ENCODE data around the gene PPIA.

The PPIA gene

DNA sequence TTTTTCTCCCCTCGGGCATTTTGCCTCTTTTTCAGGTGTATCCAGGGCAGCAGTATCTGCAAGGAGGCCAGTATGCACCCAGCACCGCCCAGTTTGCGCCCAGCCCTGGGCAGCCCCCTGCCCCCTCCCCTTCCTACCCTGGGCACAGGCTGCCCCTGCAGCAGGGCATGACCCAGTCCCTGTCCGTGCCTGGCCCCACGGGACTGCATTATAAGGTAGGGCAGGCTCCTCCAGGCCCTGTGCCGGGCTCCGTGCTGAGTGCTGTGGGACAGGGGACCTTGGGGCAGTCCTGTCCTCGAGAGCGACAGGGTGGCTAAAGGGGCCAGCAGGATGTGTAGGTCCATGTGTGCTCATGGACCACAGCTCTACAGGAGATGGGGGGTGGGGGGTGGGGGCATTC is 37.2 kb upstream of the PPIA start:
- Mint-ChIP-seq H3K4me3 (no peak overlapping the region), H3K36me3 (ENCODE audit: low read depth) (peaks cover 26% of the 10 kb centered on the region), H3K27ac (no peak overlapping the region), H3K4me1 (ENCODE audit: low read depth) (no peaks in the 10 kb centered on the region), H3K9me3 (no peaks in the 10 kb centered on the region), H3K27me3 (ENCODE audit: low read depth) (no peaks in the 10 kb centered on the region)

DNA sequence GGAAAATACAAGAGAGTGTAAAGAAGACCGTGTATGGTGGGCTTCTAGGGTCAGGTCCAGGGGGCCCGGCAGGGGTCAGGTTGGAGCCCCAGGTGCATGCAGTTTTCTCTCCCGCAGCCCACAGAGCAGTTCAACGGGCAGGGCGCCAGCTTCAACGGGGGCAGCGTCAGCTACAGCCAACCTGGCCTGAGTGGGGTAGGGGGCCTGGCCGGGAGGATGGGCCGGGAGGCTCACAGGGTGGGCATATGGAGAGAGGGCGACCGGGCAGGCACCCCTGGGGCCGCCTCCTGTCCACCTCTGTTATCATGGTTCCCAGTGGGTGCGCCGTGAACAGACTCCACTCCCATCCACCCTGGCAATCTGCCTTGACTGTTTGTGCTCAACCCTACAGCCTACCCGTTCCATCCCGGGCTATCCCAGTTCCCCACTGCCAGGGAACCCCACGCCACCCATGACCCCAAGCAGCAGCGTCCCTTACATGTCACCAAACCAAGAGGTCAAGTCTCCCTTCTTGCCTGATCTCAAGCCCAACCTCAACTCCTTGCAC is 36.4 kb upstream of the PPIA start:
- peaks cover 30% of the 10 kb centered on the region for H3K36me3 Mint-ChIP-seq (ENCODE audit: low read depth)
- H3K27ac Mint-ChIP-seq, result no peak overlapping the region
- no peak overlapping the region for H3K4me3 Mint-ChIP-seq
- H3K4me1 Mint-ChIP-seq (ENCODE audit: low read depth), result no peaks in the 10 kb centered on the region
- no peaks in the 10 kb centered on the region for H3K9me3 Mint-ChIP-seq
- no peaks in the 10 kb centered on the region for H3K27me3 Mint-ChIP-seq (ENCODE audit: low read depth)

DNA sequence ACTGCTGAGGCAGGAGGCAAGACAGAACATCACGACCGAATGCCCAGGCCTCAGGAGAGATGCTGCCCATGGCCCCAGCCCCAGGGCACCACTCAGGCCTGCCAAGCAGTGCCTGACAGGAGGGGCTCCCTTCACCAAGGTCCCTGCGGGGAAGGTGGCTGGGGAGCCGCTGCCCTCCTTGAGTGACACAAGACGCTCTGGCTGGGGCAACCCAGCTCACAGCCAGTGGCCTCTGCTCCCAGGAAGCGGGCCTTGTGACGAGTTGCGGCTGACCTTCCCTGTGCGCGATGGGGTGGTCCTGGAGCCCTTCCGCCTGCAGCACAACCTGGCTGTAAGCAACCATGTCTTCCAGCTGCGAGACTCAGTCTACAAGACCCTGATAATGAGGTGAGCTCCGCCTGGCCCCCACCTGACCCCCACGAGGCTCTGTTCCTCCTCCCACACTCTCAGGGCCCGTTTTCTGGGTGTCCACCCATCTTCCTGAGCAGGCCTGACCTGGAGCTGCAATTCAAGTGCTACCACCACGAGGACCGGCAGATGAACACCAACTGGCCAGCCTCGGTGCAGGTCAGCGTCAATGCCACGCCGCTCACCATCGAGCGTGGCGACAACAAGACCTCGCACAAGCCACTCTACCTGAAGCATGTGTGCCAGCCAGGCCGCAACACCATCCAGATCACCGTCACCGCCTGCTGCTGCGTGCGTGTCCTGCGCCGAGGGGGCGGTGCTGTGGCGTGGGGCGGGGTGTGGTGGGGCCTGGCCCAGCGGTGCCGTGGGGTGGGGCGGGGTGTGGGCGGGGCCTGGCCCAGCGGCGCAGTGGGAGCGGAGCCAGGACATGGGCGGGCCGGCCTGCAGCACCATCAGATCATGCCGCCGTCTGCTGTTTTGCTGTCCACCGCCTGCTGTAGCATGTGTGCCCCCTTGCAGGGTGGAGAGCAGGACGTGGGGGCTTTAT is 35.0 kb upstream of the PPIA start:
- no peaks in the 10 kb centered on the region for H3K4me1 Mint-ChIP-seq (ENCODE audit: low read depth)
- H3K27ac Mint-ChIP-seq, result no peak overlapping the region
- no peak overlapping the region for H3K4me3 Mint-ChIP-seq
- no peaks in the 10 kb centered on the region for H3K9me3 Mint-ChIP-seq
- H3K36me3 Mint-ChIP-seq (ENCODE audit: low read depth), result peaks cover 34% of the 10 kb centered on the region
- no peaks in the 10 kb centered on the region for H3K27me3 Mint-ChIP-seq (ENCODE audit: low read depth)

DNA sequence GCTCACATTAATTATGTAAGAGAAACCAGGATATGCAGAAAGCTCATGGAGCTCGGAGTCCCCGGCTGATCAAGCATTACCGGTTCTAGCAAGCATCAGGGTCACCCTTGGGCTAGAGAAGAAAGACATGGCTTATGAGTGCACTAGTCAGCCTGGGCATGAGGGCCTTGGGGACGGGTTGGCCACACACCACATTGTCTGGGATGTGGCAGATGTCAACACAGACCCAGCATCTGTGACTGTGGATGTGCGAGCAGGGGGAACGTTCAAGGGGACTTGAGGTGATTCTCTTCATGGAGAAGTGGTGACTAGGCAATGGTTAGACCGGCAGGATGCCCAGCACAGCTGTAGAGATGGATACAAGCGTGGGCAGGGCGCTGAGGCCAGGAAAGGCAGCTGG is 34.2 kb upstream of the PPIA start:
- H3K27ac Mint-ChIP-seq, result no peak overlapping the region
- H3K4me3 Mint-ChIP-seq, result no peak overlapping the region
- H3K4me1 Mint-ChIP-seq (ENCODE audit: low read depth), result peaks cover 2% of the 10 kb centered on the region
- no peaks in the 10 kb centered on the region for H3K9me3 Mint-ChIP-seq
- H3K27me3 Mint-ChIP-seq (ENCODE audit: low read depth), result no peaks in the 10 kb centered on the region
- peaks cover 38% of the 10 kb centered on the region for H3K36me3 Mint-ChIP-seq (ENCODE audit: low read depth)

DNA sequence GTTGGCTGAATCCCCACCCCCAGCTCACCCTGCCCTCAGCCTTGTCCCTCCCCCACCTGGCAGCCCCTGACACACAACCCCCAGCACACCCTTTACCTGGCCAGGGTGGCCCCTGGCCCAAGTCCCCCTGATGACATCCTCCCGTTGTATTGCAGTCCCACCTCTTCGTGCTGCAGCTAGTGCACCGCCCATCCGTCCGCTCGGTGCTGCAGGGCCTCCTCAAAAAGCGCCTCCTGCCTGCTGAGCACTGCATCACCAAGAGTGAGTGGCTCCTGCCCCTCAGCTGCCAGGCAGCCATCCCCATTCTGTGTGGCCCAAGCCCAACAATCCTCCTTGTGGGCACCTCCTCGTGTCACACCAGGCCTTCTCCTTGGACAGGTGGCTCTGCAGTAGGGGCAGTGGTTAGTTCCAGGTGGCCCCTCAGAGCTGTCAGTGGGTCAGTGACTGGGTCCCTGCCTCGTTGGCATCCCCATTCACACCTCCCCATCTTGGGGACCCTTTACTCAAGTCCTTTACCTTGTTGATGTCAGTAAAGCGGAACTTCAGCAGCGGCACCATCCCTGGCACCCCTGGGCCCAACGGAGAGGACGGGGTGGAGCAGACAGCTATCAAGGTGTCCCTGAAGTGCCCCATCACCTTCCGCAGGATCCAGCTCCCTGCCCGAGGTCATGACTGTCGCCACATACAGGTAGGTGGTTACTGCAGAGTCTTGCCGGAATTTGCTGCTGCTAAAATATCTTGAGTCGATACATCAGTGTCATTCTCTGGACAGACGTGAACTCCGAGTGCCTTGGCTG is 33.6 kb upstream of the PPIA start:
- Mint-ChIP-seq H3K4me1 (ENCODE audit: low read depth) (peaks cover 5% of the 10 kb centered on the region), H3K4me3 (no peak overlapping the region), H3K27ac (no peak overlapping the region), H3K27me3 (ENCODE audit: low read depth) (no peaks in the 10 kb centered on the region), H3K9me3 (no peaks in the 10 kb centered on the region), H3K36me3 (ENCODE audit: low read depth) (peaks cover 40% of the 10 kb centered on the region)

DNA sequence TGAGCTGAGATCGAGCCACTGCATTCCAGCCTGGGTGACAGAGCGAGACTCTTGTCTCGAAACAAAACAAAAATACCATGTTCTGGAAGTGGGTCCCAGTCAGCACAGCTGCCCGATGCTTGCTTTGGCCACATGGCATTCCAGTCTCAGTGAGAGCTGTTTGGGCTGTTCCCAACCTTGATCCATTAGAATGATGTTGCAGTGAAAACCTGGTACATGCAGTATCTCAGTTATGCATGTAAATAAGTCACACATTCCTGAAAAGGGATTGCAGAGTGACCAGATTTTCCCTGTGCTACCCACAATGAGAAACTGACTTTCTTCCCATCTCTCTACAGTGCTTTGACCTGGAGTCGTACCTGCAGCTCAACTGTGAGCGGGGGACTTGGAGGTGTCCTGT is 32.4 kb upstream of the PPIA start:
- Mint-ChIP-seq H3K9me3 (no peaks in the 10 kb centered on the region), H3K36me3 (ENCODE audit: low read depth) (peaks cover 45% of the 10 kb centered on the region), H3K27ac (no peak overlapping the region), H3K27me3 (ENCODE audit: low read depth) (no peaks in the 10 kb centered on the region), H3K4me3 (no peak overlapping the region), H3K4me1 (ENCODE audit: low read depth) (peaks cover 15% of the 10 kb centered on the region)

DNA sequence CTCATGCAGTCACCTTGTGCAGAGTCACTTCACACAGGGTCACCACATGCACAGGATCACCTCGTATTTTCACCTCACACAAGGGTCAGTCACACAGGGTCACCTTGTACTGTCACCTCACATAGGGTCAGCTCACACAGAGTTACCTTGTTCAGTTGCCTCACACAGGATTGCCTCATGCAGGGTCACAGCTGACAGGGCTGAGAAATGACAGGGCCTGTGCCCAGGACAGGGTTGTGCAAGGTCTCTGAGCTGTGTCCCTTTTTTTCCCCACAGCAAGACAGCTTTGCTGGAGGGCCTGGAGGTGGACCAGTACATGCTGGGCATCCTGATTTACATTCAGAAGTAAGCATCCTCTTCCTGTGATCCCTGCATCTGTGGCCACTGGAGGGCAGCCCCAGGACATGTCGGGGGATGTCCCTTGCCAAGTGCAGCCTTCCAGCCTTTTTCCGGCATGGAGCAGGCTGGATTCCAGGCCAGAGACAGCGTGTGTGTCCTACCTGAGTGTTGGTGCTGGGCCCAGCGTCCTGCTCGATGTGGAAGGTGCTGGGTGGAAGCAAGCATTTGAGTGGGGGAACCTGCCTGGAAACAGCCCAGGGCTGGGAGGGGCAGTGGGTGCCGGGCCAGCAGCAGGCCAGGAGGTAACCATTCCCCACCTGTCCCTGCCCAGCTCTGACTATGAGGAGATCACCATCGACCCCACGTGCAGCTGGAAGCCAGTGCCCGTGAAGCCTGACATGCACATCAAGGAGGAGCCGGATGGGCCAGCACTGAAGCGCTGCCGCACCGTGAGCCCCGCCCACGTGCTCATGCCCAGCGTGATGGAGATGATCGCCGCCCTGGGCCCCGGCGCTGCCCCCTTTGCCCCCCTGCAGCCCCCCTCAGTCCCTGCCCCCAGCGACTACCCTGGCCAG is 31.6 kb upstream of the PPIA start:
- no peak overlapping the region for H3K27ac Mint-ChIP-seq
- no peaks in the 10 kb centered on the region for H3K27me3 Mint-ChIP-seq (ENCODE audit: low read depth)
- peaks cover 21% of the 10 kb centered on the region for H3K4me1 Mint-ChIP-seq (ENCODE audit: low read depth)
- H3K4me3 Mint-ChIP-seq, result no peak overlapping the region
- peaks cover 48% of the 10 kb centered on the region for H3K36me3 Mint-ChIP-seq (ENCODE audit: low read depth)
- no peaks in the 10 kb centered on the region for H3K9me3 Mint-ChIP-seq

DNA sequence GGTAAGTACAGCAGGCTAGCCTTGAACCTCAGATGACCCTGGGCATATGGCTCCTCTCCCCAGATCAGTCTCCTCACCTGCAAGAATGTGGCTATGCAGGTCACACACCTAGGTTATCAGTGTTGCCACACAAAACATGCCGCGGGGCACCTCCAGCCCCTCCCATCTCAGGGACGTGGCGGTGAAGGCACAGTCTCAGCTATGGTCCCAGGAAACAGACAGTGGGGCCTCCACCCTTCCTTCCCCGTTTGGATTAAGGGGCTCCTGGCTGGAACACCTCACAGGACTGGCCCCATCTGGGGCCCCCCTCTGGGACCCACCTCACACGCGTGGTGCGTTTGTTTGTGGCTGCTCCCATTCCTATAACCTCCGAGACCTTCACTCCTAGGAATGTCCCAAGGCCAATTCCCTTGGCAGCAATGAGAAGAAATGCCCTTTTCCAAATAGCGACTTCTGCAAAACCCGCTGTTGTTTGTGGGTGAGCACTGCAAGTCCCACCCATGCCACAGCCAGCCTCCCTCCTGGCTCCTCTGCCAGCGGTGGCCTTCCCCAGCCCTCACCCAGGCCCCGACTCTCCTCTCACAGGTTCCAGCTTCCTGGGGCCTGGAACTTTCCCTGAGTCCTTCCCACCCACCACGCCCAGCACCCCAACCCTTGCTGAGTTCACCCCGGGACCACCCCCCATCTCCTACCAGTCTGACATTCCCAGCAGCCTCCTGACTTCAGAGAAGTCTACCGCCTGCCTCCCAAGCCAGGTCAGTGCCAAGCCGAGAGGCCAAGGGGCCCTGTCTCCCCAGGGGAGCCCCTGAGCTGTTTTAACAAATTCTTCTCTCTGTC is 30.7 kb upstream of the PPIA start:
- no peak overlapping the region for H3K4me3 Mint-ChIP-seq
- peak overlapping the region; percentile 59 for H3K27ac Mint-ChIP-seq
- no peaks in the 10 kb centered on the region for H3K27me3 Mint-ChIP-seq (ENCODE audit: low read depth)
- H3K4me1 Mint-ChIP-seq (ENCODE audit: low read depth), result peaks cover 24% of the 10 kb centered on the region
- peaks cover 48% of the 10 kb centered on the region for H3K36me3 Mint-ChIP-seq (ENCODE audit: low read depth)
- H3K9me3 Mint-ChIP-seq, result no peaks in the 10 kb centered on the region

DNA sequence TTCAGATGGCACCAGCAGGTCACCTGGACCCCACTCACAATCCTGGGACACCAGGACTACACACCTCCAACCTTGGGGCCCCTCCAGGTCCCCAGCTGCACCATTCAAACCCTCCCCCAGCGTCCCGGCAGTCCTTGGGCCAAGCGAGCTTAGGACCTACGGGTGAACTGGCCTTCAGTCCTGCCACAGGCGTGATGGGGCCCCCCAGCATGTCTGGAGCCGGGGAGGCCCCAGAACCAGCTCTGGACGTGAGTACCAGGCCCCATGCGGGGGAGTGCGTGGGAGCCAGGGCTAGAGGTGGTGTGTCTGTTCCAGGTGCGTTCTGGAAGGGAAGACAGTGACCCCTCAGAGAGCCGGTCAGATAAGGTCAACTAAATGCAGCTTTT is 30.1 kb upstream of the PPIA start:
- Mint-ChIP-seq H3K27ac (peak overlapping the region; percentile 59), H3K4me1 (ENCODE audit: low read depth) (peaks cover 27% of the 10 kb centered on the region), H3K4me3 (no peak overlapping the region), H3K36me3 (ENCODE audit: low read depth) (peaks cover 47% of the 10 kb centered on the region), H3K9me3 (no peaks in the 10 kb centered on the region), H3K27me3 (ENCODE audit: low read depth) (no peaks in the 10 kb centered on the region)

DNA sequence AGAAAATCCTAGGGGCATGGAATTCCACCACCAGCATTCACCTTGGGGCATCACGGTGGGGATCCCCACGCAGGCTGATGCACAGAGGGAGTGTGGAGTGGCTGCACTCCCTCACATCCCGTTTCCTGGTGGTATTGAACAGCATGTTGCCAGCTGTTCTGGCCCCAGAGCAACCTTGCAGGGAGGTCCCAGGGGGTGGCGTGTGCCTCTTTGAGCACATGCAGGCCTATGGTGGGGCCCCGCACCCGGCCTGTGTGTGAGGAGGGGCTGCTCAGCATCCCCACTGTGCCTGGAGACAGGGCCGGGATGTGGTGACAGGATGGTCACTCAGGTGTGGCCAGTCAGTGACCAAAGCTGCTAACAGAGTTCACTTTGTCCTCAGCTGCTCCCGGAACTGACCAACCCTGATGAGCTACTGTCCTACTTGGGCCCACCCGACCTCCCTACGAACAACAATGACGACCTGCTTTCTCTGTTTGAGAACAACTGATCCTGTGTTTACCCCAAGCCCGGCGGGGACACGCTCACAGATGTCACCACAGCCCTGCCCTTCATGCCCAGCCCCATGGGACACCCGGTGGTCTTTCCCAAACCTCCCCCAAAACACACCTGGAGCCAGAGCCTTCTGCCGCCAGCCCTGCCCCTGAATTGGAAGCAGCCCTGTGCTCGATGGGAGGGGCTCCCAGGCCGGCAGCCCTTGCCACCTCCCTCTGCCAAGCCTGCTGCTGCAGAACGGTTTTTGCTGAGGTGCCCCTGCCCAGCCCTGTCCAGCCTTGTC is 29.2 kb upstream of the PPIA start:
- Mint-ChIP-seq H3K4me1 (ENCODE audit: low read depth) (peaks cover 29% of the 10 kb centered on the region), H3K27me3 (ENCODE audit: low read depth) (no peaks in the 10 kb centered on the region), H3K36me3 (ENCODE audit: low read depth) (peaks cover 39% of the 10 kb centered on the region), H3K4me3 (no peak overlapping the region), H3K9me3 (no peaks in the 10 kb centered on the region), H3K27ac (no peak overlapping the region)

DNA sequence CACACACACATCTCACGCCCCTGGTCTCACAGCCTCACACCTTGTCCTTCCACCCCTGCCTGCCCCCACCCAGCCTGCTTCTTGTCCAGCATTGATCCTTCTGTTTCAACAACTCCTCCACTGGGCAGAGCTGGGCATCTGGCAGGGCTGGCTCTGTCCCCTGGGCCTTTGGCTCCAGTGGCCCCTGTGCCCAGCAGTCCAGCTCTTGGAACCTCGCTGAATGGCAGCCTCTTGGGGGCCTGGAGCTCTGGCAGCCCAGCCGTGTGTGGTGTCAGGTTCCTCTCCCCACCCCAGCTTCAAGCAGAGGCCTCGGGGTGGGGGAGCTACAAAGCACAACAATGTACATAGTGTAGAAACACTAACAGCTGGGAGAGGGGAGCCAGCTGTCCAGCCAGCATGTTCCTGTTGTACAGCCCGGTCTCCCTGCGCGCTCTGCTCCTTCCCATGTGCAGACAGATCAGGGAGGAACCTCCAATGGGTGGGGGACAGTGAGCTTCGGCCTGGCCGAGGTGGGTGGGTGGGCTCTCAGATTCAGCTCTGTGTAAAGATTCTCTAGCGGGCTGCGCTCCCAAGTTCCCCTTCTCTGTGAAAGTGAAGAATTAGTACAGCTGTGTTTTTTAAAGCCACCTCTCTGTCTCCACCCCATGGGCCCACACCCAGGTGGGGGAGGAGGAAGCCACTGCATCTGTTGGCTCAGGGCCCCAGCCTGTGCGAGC is 28.4 kb upstream of the PPIA start:
- Mint-ChIP-seq H3K9me3 (no peaks in the 10 kb centered on the region), H3K4me1 (ENCODE audit: low read depth) (peaks cover 29% of the 10 kb centered on the region), H3K4me3 (no peak overlapping the region), H3K27ac (peak overlapping the region; percentile 72), H3K27me3 (ENCODE audit: low read depth) (no peaks in the 10 kb centered on the region), H3K36me3 (ENCODE audit: low read depth) (peaks cover 34% of the 10 kb centered on the region)

DNA sequence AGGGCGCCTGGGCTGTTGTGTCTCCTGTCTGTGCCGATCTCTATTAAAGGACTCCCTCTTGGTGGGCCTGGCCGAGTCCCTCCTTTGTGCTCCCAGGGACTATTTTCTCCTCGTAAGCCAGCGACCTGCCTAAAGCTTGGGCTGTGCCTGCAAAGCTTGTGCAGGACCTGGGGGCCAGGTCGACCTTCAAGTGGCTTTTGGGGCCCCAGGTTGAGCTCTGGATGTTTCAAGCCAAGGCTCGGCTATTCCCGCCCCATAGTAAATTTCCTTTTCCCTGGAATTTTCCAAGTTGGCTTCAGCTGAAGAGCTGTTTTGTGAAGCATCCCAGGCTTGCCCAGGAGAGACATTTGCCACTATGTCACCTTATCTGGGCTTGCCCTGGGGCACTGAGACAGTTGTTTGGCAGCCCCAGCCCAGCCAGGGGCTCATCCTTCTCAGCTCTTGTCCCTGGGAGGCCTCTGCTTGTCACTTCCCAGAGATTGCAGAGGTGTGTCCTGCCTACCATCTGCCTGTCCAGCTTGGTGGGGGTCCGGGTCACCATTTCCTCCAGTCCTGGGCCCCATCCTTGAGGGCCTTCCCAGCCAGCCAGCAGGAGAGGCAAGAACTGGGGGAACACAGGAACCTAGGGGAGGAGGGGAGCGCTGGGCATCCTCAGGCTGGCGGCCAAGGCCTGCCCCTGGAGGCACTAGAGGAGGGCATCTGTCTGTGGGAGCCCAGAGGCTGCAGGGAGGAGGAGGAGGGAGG is 27.7 kb upstream of the PPIA start:
- H3K36me3 Mint-ChIP-seq (ENCODE audit: low read depth), result peaks cover 28% of the 10 kb centered on the region
- peaks cover 29% of the 10 kb centered on the region for H3K4me1 Mint-ChIP-seq (ENCODE audit: low read depth)
- no peaks in the 10 kb centered on the region for H3K27me3 Mint-ChIP-seq (ENCODE audit: low read depth)
- no peaks in the 10 kb centered on the region for H3K9me3 Mint-ChIP-seq
- H3K27ac Mint-ChIP-seq, result peak overlapping the region; percentile 72
- H3K4me3 Mint-ChIP-seq, result no peak overlapping the region

Measured in T-helper 1 cell treated with Interleukin-12 subunit alpha and Interleukin-12 subunit beta and Interleukin-4 antibody, amounts not matched to agents 30 μg/mL and 1 μg/mL, for 36 hours (primary cell).